HG02840 (cell line): ENCODE results near the gene ZFYVE21.
"Not testable (repeated sequence)": the region's sequence is repeated elsewhere in the genome, so short reads cannot be mapped to it uniquely, and the experiment has no call there.

ENCODE experiments used
- ATAC-seq: cut with Tn5 transposase; IDR thresholded peaks from one replicate; pipeline ENCODE4 v1.9.1; 2021; ENCODE audit warnings: mild to moderate bottlenecking, moderate library complexity, moderate number of reproducible peaks; ENCODE audit not compliant: unreplicated experiment, low FRiP score

ZFYVE21 gene

GRCh38 chr14:103753774-103754173 lies 38.2 kb downstream of the ZFYVE21 start:
- ATAC-seq: no peak

- ATAC-seq: no peak
These were observed 39.5 kb downstream of the ZFYVE21 start for GRCh38 chr14:103755060-103755459.

- no peak for ATAC-seq
These were observed 42.6 kb downstream of the ZFYVE21 start for GRCh38 chr14:103758059-103758776.

- ATAC-seq: no peak
These were observed 46.4 kb downstream of the ZFYVE21 start for GRCh38 chr14:103762036-103762435.

GRCh38 chr14:103762541-103762940 lies 46.9 kb downstream of the ZFYVE21 start:
- ATAC-seq: no peak

- peak; percentile 95 for ATAC-seq
These were observed 48.3 kb downstream of the ZFYVE21 start for GRCh38 chr14:103763730-103764488.

GRCh38 chr14:103765526-103765925 lies 49.9 kb downstream of the ZFYVE21 start:
- ATAC-seq: no peak

- no peak for ATAC-seq
These were observed 51.8 kb downstream of the ZFYVE21 start for GRCh38 chr14:103767336-103767894.

GRCh38 chr14:103770500-103770899 lies 54.9 kb downstream of the ZFYVE21 start:
- ATAC-seq: no peak

- ATAC-seq: no peak
These were observed 55.3 kb downstream of the ZFYVE21 start for GRCh38 chr14:103770902-103771301.

- ATAC-seq: no peak
These were observed 56.6 kb downstream of the ZFYVE21 start for GRCh38 chr14:103772078-103772712.

GRCh38 chr14:103773521-103773920 lies 57.9 kb downstream of the ZFYVE21 start:
- no peak for ATAC-seq

- no peak for ATAC-seq
These were observed 59.9 kb downstream of the ZFYVE21 start for GRCh38 chr14:103775506-103775905.

- not testable (repeated sequence) for ATAC-seq
These were observed 60.7 kb downstream of the ZFYVE21 start for GRCh38 chr14:103776319-103776718.

- no peak for ATAC-seq
These were observed 66.8 kb downstream of the ZFYVE21 start for GRCh38 chr14:103782376-103782775.
